Vagina (tissue), 2 donors: Measurements from ENCODE around the gene TMEM25.

Experiments used
- CTCF ChIP-seq, 3 experiments: fragments of 450-650 bp in 2 of 3; fragments of 200-600 bp in 1 of 3; sonication (generic) in 1 of 3; IDR thresholded peaks; one replicate each; pipeline ENCODE4 v1.5.1; 2017 to 2019; ENCODE audit warnings: antibody characterized with exemption in 3 of 3, mild to moderate bottlenecking in 2 of 3, moderate library complexity in 2 of 3
- POLR2AphosphoS5 ChIP-seq, 2 donors: sonication (generic); formaldehyde crosslinking; IDR thresholded peaks; one replicate each; pipeline ENCODE4 v1.9.0; 2017; ENCODE audit warnings: antibody characterized with exemption in 2 of 2, mild to moderate bottlenecking in 2 of 2, low read depth in 1 of 2; ENCODE audit not compliant: insufficient read depth in 1 of 2

- TF ChIP-seq CTCF (IDR thresholded peaks at IDR 0.05) (no peak), POLR2AphosphoS5 (IDR thresholded peaks at IDR 0.05; ENCODE audit: insufficient read depth in 1 of 2, low read depth in 1 of 2) (no peak)
Observed at GRCh38 chr11:118544647-118545010, 13.6 kb downstream of the TMEM25 start.
